Cardiac muscle cell (in vitro differentiated cells and primary cell): Measurements from ENCODE around the gene UBE2G1. TPM values are rescaled to one million over a fixed set of nuclear protein-coding genes. Genes with fewer than 3 reads are reported as not detected.

Source experiments
- DNase-seq, 2 donors: peaks; one replicate each; pipeline versions ENCODE4 v3.0.0 to v3.0.0-alpha.2; 2010 to 2017; ENCODE audit warnings: low read depth in 1 of 2, low spot score in 1 of 2
- H3K27ac ChIP-seq: fragments of 200-600 bp; sonication (generic); 2 replicates; pipeline ENCODE4 v1.5.1; 2016
- H3K27me3 ChIP-seq: fragments of 200-600 bp; sonication (generic); 2 replicates; pipeline ENCODE4 v1.6.0; 2016; ENCODE audit warnings: control low read depth
- H3K36me3 ChIP-seq: fragments of 200-600 bp; sonication (generic); 2 replicates; pipeline ENCODE4 v1.5.1; 2016; ENCODE audit warnings: control low read depth
- H3K4me1 ChIP-seq: fragments of 200-600 bp; sonication (generic); 2 replicates; pipeline ENCODE4 v1.8.1; 2017; ENCODE audit warnings: low read depth, mild to moderate bottlenecking, mixed run types
- H3K4me3 ChIP-seq: fragments of 200-600 bp; sonication (generic); 2 replicates; pipeline ENCODE4 v1.5.1; 2016; ENCODE audit warnings: mild to moderate bottlenecking
- H3K9me3 ChIP-seq: fragments of 200-600 bp; sonication (generic); 2 replicates; pipeline ENCODE4 v1.5.1; 2017; ENCODE audit warnings: low read depth, mild to moderate bottlenecking, control low read depth
- CTCF ChIP-seq: IDR thresholded peaks from 2 replicates; pipeline ENCODE4 v1.5.1; 2012; ENCODE audit warnings: low read depth, mild to moderate bottlenecking, low read length
- polyA plus RNA-seq: library from polyadenylated mRNA; unstranded; fragments of >200 nt; fragmentation: Nextera tagmentation; extraction: Ambion mirVana; gene quantifications from 2 replicates; pipeline ENCODE4 v1.2.1, GENCODE V29; 2016
- total RNA-seq: library from RNA; depleted of rRNA; stranded (reverse); fragments of >200 nt; gene quantifications from 2 replicates; pipeline ENCODE4 v1.2.3, GENCODE V29; 2016

UBE2G1 gene
- total and polyA plus RNA-seq, 2 experiments from 2014 or later: 99.0 to 107 TPM

GRCh38 chr17:4287710-4288109, 78.8 kb downstream of the UBE2G1 start:
- no peak overlapping the region for H3K4me3 ChIP-seq
- no peak overlapping the region for H3K27ac ChIP-seq
- no peaks in the 10 kb centered on the region for H3K27me3 ChIP-seq
- peaks cover 13% of the 10 kb centered on the region for H3K36me3 ChIP-seq
- no peaks in the 10 kb centered on the region for H3K9me3 ChIP-seq
- no peaks in the 10 kb centered on the region for H3K4me1 ChIP-seq
- TF ChIP-seq CTCF: no peak
- DNase-seq: no peak

GRCh38 chr17:4276514-4276913, 90.0 kb downstream of the UBE2G1 start:
- Histone ChIP-seq H3K27me3 (no peaks in the 10 kb centered on the region), H3K36me3 (peaks cover 6% of the 10 kb centered on the region), H3K9me3 (no peaks in the 10 kb centered on the region), H3K27ac (peak overlapping the region; percentile 0), H3K4me3 (no peak overlapping the region), H3K4me1 (no peaks in the 10 kb centered on the region)
- no peak for TF ChIP-seq CTCF
- DNase-seq: peak in 1 of 2 donors; percentile 43

- Histone ChIP-seq H3K27ac (peak overlapping the region; percentile 53), H3K27me3 (no peaks in the 10 kb centered on the region), H3K9me3 (no peaks in the 10 kb centered on the region), H3K4me1 (peaks cover 15% of the 10 kb centered on the region), H3K36me3 (peaks cover 2% of the 10 kb centered on the region), H3K4me3 (no peak overlapping the region)
- no peak for DNase-seq
- no peak for TF ChIP-seq CTCF
Observed at GRCh38 chr17:4272972-4273368, 93.5 kb downstream of the UBE2G1 start.

- H3K27me3 ChIP-seq: no peaks in the 10 kb centered on the region
- H3K9me3 ChIP-seq: no peaks in the 10 kb centered on the region
- peak overlapping the region; percentile 53 for H3K27ac ChIP-seq
- no peak for DNase-seq
- no peaks in the 10 kb centered on the region for H3K36me3 ChIP-seq
- H3K4me1 ChIP-seq: peaks cover 15% of the 10 kb centered on the region
- TF ChIP-seq CTCF: no peak
- H3K4me3 ChIP-seq: no peak overlapping the region
Observed at GRCh38 chr17:4272213-4272971, 94.1 kb downstream of the UBE2G1 start.

- H3K4me1 ChIP-seq: peaks cover 15% of the 10 kb centered on the region
- H3K36me3 ChIP-seq: no peaks in the 10 kb centered on the region
- no peaks in the 10 kb centered on the region for H3K27me3 ChIP-seq
- DNase-seq: no peak
- no peak overlapping the region for H3K4me3 ChIP-seq
- TF ChIP-seq CTCF: no peak
- H3K9me3 ChIP-seq: no peaks in the 10 kb centered on the region
- H3K27ac ChIP-seq: peak overlapping the region; percentile 69
Observed at GRCh38 chr17:4270736-4271135, 95.7 kb downstream of the UBE2G1 start.
